Femur (tissue), 1 donor: ENCODE data around the gene PBX3.
"Not testable (repeated sequence)": the region's sequence is repeated elsewhere in the genome, so short reads cannot be mapped to it uniquely, and the experiment has no call there.

ENCODE experiments used
- DNase-seq: peaks from one replicate; pipeline ENCODE4 v3.0.0-alpha.2; 2017

PBX3 gene

GRCh38 chr9:125779220-125779565, 32.0 kb downstream of the PBX3 start:
- DNase-seq = not testable (repeated sequence)

- no peak for DNase-seq
Observed at GRCh38 chr9:125782718-125783117, 35.5 kb downstream of the PBX3 start.

GRCh38 chr9:125784286-125785049, 37.3 kb downstream of the PBX3 start:
- no peak for DNase-seq

- peak; percentile 16 for DNase-seq
Observed at GRCh38 chr9:125785248-125785751, 38.1 kb downstream of the PBX3 start.

- no peak for DNase-seq
Observed at GRCh38 chr9:125787715-125788114, 40.5 kb downstream of the PBX3 start.

GRCh38 chr9:125789196-125789595, 42.0 kb downstream of the PBX3 start:
- DNase-seq = no peak

GRCh38 chr9:125794708-125795107, 47.5 kb downstream of the PBX3 start:
- no peak for DNase-seq

GRCh38 chr9:125795970-125796596, 48.9 kb downstream of the PBX3 start:
- DNase-seq = no peak

GRCh38 chr9:125797930-125798329, 50.8 kb downstream of the PBX3 start:
- DNase-seq = no peak

- DNase-seq = no peak
Observed at GRCh38 chr9:125803526-125803925, 56.4 kb downstream of the PBX3 start.

- peak; percentile 24 for DNase-seq
Observed at GRCh38 chr9:125805057-125805456, 57.9 kb downstream of the PBX3 start.

GRCh38 chr9:125805586-125805985, 58.4 kb downstream of the PBX3 start:
- DNase-seq = no peak

- no peak for DNase-seq
Observed at GRCh38 chr9:125807079-125807478, 59.9 kb downstream of the PBX3 start.

- no peak for DNase-seq
Observed at GRCh38 chr9:125810161-125810560, 63.0 kb downstream of the PBX3 start.

- DNase-seq = no peak
Observed at GRCh38 chr9:125811002-125811401, 63.8 kb downstream of the PBX3 start.

GRCh38 chr9:125812403-125812802, 65.2 kb downstream of the PBX3 start:
- no peak for DNase-seq

GRCh38 chr9:125815568-125815967, 68.4 kb downstream of the PBX3 start:
- no peak for DNase-seq

GRCh38 chr9:125816321-125816720, 69.1 kb downstream of the PBX3 start:
- DNase-seq = no peak

- DNase-seq = no peak
Observed at GRCh38 chr9:125820100-125820804, 73.1 kb downstream of the PBX3 start.

GRCh38 chr9:125821078-125821477, 73.9 kb downstream of the PBX3 start:
- DNase-seq = no peak

- no peak for DNase-seq
Observed at GRCh38 chr9:125822160-125822559, 75.0 kb downstream of the PBX3 start.

GRCh38 chr9:125822902-125823301, 75.7 kb downstream of the PBX3 start:
- no peak for DNase-seq

- not testable (repeated sequence) for DNase-seq
Observed at GRCh38 chr9:125823874-125824406, 76.8 kb downstream of the PBX3 start.

- DNase-seq = no peak
Observed at GRCh38 chr9:125825762-125826161, 78.6 kb downstream of the PBX3 start.
